ENCODE results near the gene RASGRF2. TPM values are rescaled to one million over a fixed set of nuclear protein-coding genes. Genes with fewer than 3 reads are reported as not detected.

The RASGRF2 gene
- total and polyA plus RNA-seq, 2 of the 8 experiments (the other 6 are each of a cell fraction or from before 2014, with no cell fraction given) = 2.6 to 29.5 TPM

- FAIRE-seq (no peak), DNase-seq (ENCODE audit: low read depth in 1 of 2, low spot score in 2 of 2) (no peak)
- Histone ChIP-seq H4K91ac (replicated peaks; ENCODE audit: insufficient read length, low read length) (no peak overlapping the region), H2BK12ac (ENCODE audit: low read depth, low read length) (no peak overlapping the region), H2BK5ac (ENCODE audit: low read depth, low read length) (no peak overlapping the region), H3K4me3 (ENCODE audit: extremely low read depth in 1 of 4, insufficient read depth in 2 of 4, low read depth in 3 of 4, low read length in 4 of 4) (no peak overlapping the region), H3K9ac (replicated peaks in 1 of 4; ENCODE audit: extremely low read depth in 1 of 4, low read depth in 3 of 4, low read length in 3 of 4) (no peak overlapping the region), H3K23me2 (ENCODE audit: low read depth, low read length) (no peaks in the 10 kb centered on the region), H3K56ac (replicated peaks; ENCODE audit: insufficient read length, low read depth, low read length) (no peak overlapping the region), H3K27me3 (replicated peaks in 1 of 4; ENCODE audit: control insufficient read depth in 3 of 4, extremely low read depth in 1 of 4, insufficient read depth in 3 of 4, low read length in 3 of 4) (no peaks in the 10 kb centered on the region), H3K9me3 (ENCODE audit: insufficient read depth in 2 of 2, low read depth in 1 of 2, low read length in 1 of 2) (no peaks in the 10 kb centered on the region), H3K4ac (replicated peaks; ENCODE audit: insufficient read length, low read depth, low read length) (no peak overlapping the region), H3K27ac (ENCODE audit: low read depth, low read length) (no peak overlapping the region), H3K79me1 (ENCODE audit: low read depth, low read length) (no peaks in the 10 kb centered on the region; the same call in 1 of the 2 replicates), H3K18ac (ENCODE audit: extremely low read depth, low read length) (no peak overlapping the region), H2BK20ac (ENCODE audit: low read length) (no peak overlapping the region), H2AK5ac (ENCODE audit: low read depth, low read length) (no peak overlapping the region), H3K23ac (ENCODE audit: insufficient read length) (no peak overlapping the region), H3K79me2 (ENCODE audit: control insufficient read depth in 1 of 2, insufficient read depth in 2 of 2, low read length in 2 of 2) (no peaks in the 10 kb centered on the region), H3K14ac (ENCODE audit: insufficient read length) (no peak overlapping the region), H3K4me1 (replicated peaks in 1 of 4; ENCODE audit: control insufficient read depth in 3 of 4, insufficient read depth in 4 of 4, low read length in 3 of 4) (no peaks in the 10 kb centered on the region), H3K36me3 (ENCODE audit: control insufficient read depth in 2 of 4, insufficient read depth in 4 of 4, low read length in 3 of 4) (no peaks in the 10 kb centered on the region), H2BK15ac (ENCODE audit: low read length) (no peak overlapping the region), H3K4me2 (ENCODE audit: insufficient read depth in 1 of 2, low read depth in 2 of 2, low read length in 2 of 2) (no peak overlapping the region), H2BK120ac (replicated peaks; ENCODE audit: low read depth, low read length) (no peak overlapping the region), H4K8ac (ENCODE audit: extremely low read depth, insufficient read depth, low read length) (no peak overlapping the region), H2AFZ (ENCODE audit: low read length) (no peak overlapping the region), H4K5ac (ENCODE audit: insufficient read length, low read depth, low read length) (no peak overlapping the region), H4K20me1 (replicated peaks in 1 of 2; ENCODE audit: control insufficient read depth in 1 of 2, insufficient read depth in 2 of 2, low read length in 2 of 2) (no peaks in the 10 kb centered on the region)
- 78% methylated on average over 2 of the region's 2 CpGs; no CpG with 5 or more reads in 1 of the 2 experiments for WGBS, 2 experiments (ENCODE audit: extremely low coverage in 1 of 2, insufficient coverage in 1 of 2, insufficient read length in 1 of 2, insufficient replicate concordance in 2 of 2, low coverage in 1 of 2, low lambda C conversion rate in 2 of 2, missing lambda C conversion rate in 1 of 2)
- ChIA-PET POLR2A (ENCODE audit: partially characterized antibody) (interaction anchor here (1.0 kb wide), 1 partner anchor 30 kb away, joined by 3 read pairs; the partner anchor contains the start of gene CKMT2), CTCF (ENCODE audit: partially characterized antibody) (interaction anchor here (1.2 to 5.0 kb wide), 5 partner anchors 10 to 97 kb away, joined by 3 to 64 read pairs (median 6); partner anchors contain the start of gene CKMT2)
- TF ChIP-seq NRF1 (IDR thresholded peaks at IDR 0.05; ENCODE audit: low read depth, low read length) (no peak), TBP (IDR thresholded peaks at IDR 0.05; ENCODE audit: low read depth, low read length) (no peak), ATF3 (IDR thresholded peaks at IDR 0.05; ENCODE audit: insufficient read depth, low read depth, low read length) (no peak), EGR1 (IDR thresholded peaks at IDR 0.05; ENCODE audit: borderline replicate concordance, low read depth, low read length) (no peak), CTCF (IDR thresholded peaks at IDR 0.05; ENCODE audit: control extremely low read depth in 1 of 3, insufficient read depth in 1 of 3, low read depth in 1 of 3, low read length in 3 of 3) (no peak), BACH1 (IDR thresholded peaks at IDR 0.05; ENCODE audit: low read length) (no peak), SIX5 (IDR thresholded peaks at IDR 0.05; ENCODE audit: low read depth, low read length) (no peak), SIRT6 (IDR thresholded peaks at IDR 0.05; ENCODE audit: low read length) (no peak), PHF8 (conservative IDR thresholded peaks at IDR 0.05; ENCODE audit: low read depth, low read length) (no peak), EP300 (IDR thresholded peaks at IDR 0.05; ENCODE audit: borderline replicate concordance in 1 of 2, low read depth in 2 of 2, low read length in 2 of 2) (no peak), CBX8 (IDR thresholded peaks at IDR 0.05; ENCODE audit: borderline replicate concordance, low read depth, low read length) (no peak)
Measured at GRCh38 chr5:81202655-81203054, 242.5 kb downstream of the RASGRF2 start.

Data from H1 (cell line).